ENCODE results near the gene TMEM254. TPM values are rescaled to one million over a fixed set of nuclear protein-coding genes. Genes with fewer than 3 reads are reported as not detected.

Gene TMEM254
- total and polyA plus RNA-seq, 9 of the 15 experiments (the other 6 are each of a cell fraction or from before 2014, with no cell fraction given): 0.59 to 4.7 (median 1.9) TPM

GRCh38 chr10:80078448-80079311 lies at the start of gene TMEM254 (continued):
- TF ChIP-seq FIP1L1 (IDR thresholded peaks at IDR 0.05; ENCODE audit: low read depth, low read length, poor library complexity, severe bottlenecking) (no peak), CBX3 (IDR thresholded peaks at IDR 0.05; ENCODE audit: borderline replicate concordance in 1 of 2, low read length in 2 of 2) (no peak), MGA (IDR thresholded peaks at IDR 0.05) (0 out of 2 replicates have a peak, but pooled peaks have one; percentile 16), POLR2B (IDR thresholded peaks at IDR 0.05; ENCODE audit: low read depth, partially characterized antibody) (no peak)
